Transverse colon (tissue), 4 donors: Measurements from ENCODE around the gene SERPINB2.

ENCODE experiments used
- CTCF ChIP-seq, 5 experiments: fragments of 200-600 bp in 3 of 5; fragments of 450-650 bp in 2 of 5; sonication (generic) in 3 of 5; IDR thresholded peaks; 1 replicate in 2 of 5; 2 replicates in 3 of 5; pipeline ENCODE4 v1.5.1; 2016 to 2017; ENCODE audit warnings: antibody characterized with exemption in 5 of 5, inconsistent platforms in 3 of 5, mild to moderate bottlenecking in 2 of 5, moderate library complexity in 1 of 5
- EP300 ChIP-seq: sonication (generic); formaldehyde crosslinking; IDR thresholded peaks from one replicate; pipeline ENCODE4 v1.6.1; 2017; ENCODE audit warnings: antibody characterized with exemption, low read depth
- POLR2A ChIP-seq: fragments of 450-650 bp; IDR thresholded peaks from one replicate; pipeline ENCODE4 v1.6.1; 2016; ENCODE audit warnings: antibody characterized with exemption, mild to moderate bottlenecking, moderate library complexity
- POLR2AphosphoS5 ChIP-seq, 3 donors: sonication (generic); formaldehyde crosslinking; IDR thresholded peaks; one replicate each; pipeline ENCODE4 v1.6.1; 2016; ENCODE audit warnings: antibody characterized with exemption in 3 of 3

- no peak for TF ChIP-seq POLR2A
- TF ChIP-seq CTCF (IDR thresholded peaks at IDR 0.05) = no peak
- no peak for TF ChIP-seq POLR2AphosphoS5 (IDR thresholded peaks at IDR 0.05)
- no peak for TF ChIP-seq EP300
Measured at GRCh38 chr18:63889626-63890025, 2.1 kb downstream of the SERPINB2 start.
